Measurements from ENCODE around the gene CC2D2A. TPM values are rescaled to one million over a fixed set of nuclear protein-coding genes. Genes with fewer than 3 reads are reported as not detected.

The CC2D2A gene
- total and polyA plus RNA-seq, 9 of the 15 experiments (the other 6 are each of a cell fraction or from before 2014, with no cell fraction given) = 0.36 to 2.5 (median 1.6) TPM

GRCh38 chr4:15601862-15602261 is 132.2 kb downstream of the CC2D2A start (continued):
- TF ChIP-seq ZNF280B (CRISPR knock-in tag; IDR thresholded peaks at IDR 0.05) (no peak), ZBTB12 (CRISPR knock-in tag; IDR thresholded peaks at IDR 0.05) (no peak), CBFA2T3 (IDR thresholded peaks at IDR 0.05) (no peak), FOXK2 (conservative IDR thresholded peaks at IDR 0.05 in 1 of 2, IDR thresholded peaks at IDR 0.05 in 1 of 2; ENCODE audit: low read depth in 2 of 2) (no peak), L3MBTL2 (IDR thresholded peaks at IDR 0.05) (no peak)

- Histone ChIP-seq H3K27ac (ENCODE audit: extremely low read depth, low read depth, low read length) (no peak overlapping the region), H3K9me1 (ENCODE audit: control insufficient read depth, insufficient read depth, low read length) (no peaks in the 10 kb centered on the region), H3K9me3 (replicated peaks; ENCODE audit: control insufficient read depth, insufficient read depth, low read depth, low read length) (no peaks in the 10 kb centered on the region), H3K27me3 (ENCODE audit: control insufficient read depth in 2 of 2, insufficient read depth in 2 of 2, low read length in 2 of 2) (no peaks in the 10 kb centered on the region), H3K9ac (ENCODE audit: insufficient read depth in 1 of 2, low read depth in 2 of 2, low read length in 2 of 2) (no peak overlapping the region), H4K20me1 (replicated peaks; ENCODE audit: control insufficient read depth, insufficient read depth, low read length) (no peaks in the 10 kb centered on the region), H2AFZ (ENCODE audit: low read depth, low read length) (no peak overlapping the region), H3K4me1 (replicated peaks in 1 of 2; ENCODE audit: control insufficient read depth in 2 of 2, insufficient read depth in 2 of 2, low read length in 2 of 2) (no peaks in the 10 kb centered on the region), H3K79me2 (ENCODE audit: control insufficient read depth, insufficient read depth, low read length) (no peaks in the 10 kb centered on the region), H3K36me3 (ENCODE audit: control insufficient read depth, insufficient read depth, low read length) (peaks cover 5% of the 10 kb centered on the region; the same call in 1 of the 3 replicates), H3K4me2 (ENCODE audit: insufficient read depth, low read length) (no peak overlapping the region), H3K4me3 (no peak overlapping the region)
- in situ Hi-C loops (cut with MboI) = no loop called here
- no TSS peak for BruUV-seq (replicated peaks)
- no peak for ATAC-seq
- ChIA-PET POLR2A (no interaction called here), CTCF (ENCODE audit: low intra/inter-chr PET ratio) (no interaction called here)
- FAIRE-seq = no peak
- TF ChIP-seq TARDBP (IDR thresholded peaks at IDR 0.05) = no peak
- TF ChIP-seq ZBTB33 (CRISPR knock-in tag; IDR thresholded peaks at IDR 0.05) = peak; percentile 63
- intact Hi-C loops (cut with micrococcal nuclease) = no loop called here
- 89% methylated on average over 5 of the region's 5 CpGs for WGBS (ENCODE audit: insufficient coverage, low coverage, missing lambda C conversion rate)
- no peak for DNase-seq (ENCODE audit: extremely low read depth in 1 of 4, low spot score in 3 of 4)
Observed at GRCh38 chr4:15605537-15605936, 135.9 kb downstream of the CC2D2A start.

All from K562 (cell line).